HG03066 (cell line): ENCODE data around the gene LRRC27.
"Not testable (repeated sequence)": the region's sequence is repeated elsewhere in the genome, so short reads cannot be mapped to it uniquely, and the experiment has no call there.

Experiments used
- ATAC-seq: cut with Tn5 transposase; IDR thresholded peaks from one replicate; pipeline ENCODE4 v1.9.1; 2021; ENCODE audit warnings: low read depth; ENCODE audit not compliant: unreplicated experiment

LRRC27 gene

DNA sequence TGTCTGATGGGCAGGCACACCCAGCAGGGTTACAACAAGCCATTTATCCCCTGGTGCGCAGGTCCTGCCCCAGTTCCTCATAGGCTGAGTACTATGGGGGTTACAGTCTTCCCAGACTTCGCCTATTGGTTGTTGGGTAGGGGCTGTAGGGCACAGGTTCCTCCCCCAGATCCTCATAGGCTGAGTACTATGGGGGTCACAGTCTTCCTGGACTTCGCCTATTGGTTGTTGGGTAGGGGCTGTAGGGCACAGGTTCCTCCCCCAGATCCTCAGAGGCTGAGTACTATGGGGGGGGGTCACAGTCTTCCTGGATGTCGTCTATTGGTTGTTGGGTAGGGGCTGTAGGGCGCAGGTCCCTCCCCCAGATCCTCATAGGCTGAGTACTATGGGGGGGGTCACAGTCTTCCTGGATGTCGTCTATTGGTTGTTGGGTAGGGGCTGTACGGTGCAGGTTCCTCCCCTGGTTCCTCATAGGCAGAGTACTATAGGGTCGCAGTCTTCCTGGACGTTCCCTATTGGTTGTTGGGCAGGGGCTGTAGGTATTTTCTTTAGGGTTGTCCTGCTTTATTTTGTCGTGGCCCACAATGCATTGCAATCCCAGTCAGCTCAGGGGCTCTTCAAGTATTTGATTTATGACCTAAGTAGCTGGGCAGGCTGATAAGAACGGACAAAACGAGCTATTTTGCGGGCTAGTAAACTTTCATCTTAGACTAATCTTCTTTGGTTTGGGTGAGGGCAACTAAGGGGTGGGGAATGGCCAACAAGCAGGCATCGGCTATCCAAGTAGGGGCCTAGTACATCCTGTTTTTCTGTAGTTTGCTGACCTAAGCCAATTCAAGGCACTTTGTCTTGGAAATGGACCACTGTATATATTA is 3.4 kb downstream of the LRRC27 start:
- peak; percentile 49 for ATAC-seq

DNA sequence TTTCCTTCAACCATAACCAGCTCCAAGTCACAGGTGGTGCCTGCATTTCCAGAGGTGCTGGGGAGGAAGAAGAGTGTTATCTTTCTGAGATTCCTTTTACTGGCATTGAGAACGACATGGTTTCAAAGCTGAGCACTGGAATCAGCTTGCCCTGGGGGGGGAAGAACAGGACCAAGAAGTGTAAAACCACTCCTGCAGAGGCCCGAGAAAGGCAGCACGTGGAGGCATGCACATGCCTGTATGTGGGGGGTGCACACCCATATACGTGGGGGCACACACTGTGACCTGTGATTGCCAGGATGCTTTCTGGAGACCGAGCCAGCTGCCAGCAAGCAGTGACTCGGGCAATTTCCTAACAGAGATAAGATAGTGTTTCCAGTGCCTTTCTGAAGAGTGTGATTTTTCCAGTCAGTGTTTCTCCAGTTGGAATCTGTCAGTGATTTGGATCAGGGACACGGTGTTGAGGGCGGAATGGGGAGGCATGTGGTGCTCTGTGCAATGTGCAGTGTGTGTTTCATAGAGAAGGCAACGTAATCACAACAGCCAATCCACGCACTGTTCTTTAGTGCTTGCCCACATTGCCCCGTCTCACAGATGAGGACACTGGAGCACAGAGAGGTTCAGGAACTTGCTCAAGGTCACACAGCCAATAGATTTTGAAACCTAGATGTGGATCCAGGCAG is 4.2 kb downstream of the LRRC27 start:
- no peak for ATAC-seq

GRCh38 chr10:132336919-132337407 is 5.0 kb downstream of the LRRC27 start:
- no peak for ATAC-seq

GRCh38 chr10:132337854-132338253 is 5.9 kb downstream of the LRRC27 start:
- not testable (repeated sequence) for ATAC-seq

DNA sequence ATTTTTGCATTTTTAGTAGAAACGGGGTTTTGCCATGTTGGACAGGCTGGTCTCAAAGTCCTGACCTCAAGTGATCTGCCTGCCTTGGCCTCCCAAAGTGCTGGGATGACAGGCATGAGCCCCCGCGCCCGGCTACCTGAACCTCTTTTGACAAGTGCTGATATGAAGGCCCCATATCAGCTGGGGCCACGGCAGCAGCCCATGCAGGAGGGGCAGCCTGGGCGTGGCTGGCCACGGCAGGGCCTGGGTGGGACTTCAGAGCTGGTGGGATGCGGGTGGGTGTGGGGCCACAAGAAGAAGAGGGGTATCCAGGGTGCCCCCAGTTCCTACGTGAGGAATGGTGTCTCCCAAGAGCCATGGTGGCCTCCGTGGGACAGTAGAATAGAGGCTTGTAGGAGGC is 6.9 kb downstream of the LRRC27 start:
- no peak for ATAC-seq

GRCh38 chr10:132339276-132339675 is 7.3 kb downstream of the LRRC27 start:
- no peak for ATAC-seq

GRCh38 chr10:132341017-132341416 is 9.0 kb downstream of the LRRC27 start:
- ATAC-seq = no peak

DNA sequence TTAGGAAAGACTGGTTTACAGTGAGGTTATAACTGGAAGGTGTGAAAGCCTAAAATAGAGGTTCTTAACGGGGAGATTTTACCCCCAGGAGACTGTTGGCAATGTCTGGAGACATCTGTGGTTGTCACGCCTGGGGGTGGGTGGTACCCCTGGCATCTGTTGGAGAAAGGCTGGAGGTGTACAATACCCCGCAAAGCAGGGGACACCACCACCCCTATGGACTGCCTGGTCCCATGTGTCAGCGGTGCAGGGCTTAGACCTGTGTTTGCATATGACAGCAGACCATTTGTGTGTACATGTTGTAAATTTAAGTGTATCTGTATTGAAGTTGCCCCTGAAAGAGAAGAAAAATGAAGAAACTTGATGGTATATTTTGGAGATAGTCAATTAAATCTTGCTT is 9.8 kb downstream of the LRRC27 start:
- no peak for ATAC-seq

DNA sequence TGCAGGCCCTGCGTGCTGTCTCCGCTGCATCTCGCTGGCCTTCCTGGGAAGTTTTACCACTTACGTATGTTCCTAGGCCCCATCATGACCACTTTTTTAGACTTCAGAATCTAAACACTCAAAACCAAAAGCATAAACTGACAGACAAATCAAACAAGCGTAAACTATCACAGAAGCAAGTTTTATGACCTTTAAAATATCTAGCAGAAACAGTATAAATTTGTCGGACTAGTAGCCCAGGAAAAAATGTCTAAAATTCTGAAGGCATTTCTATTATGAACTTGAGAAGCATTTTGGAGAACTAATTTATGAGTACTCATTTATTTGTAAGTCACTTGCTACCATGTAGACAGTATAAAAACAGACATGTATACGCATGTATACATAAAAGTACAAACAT is 10.6 kb downstream of the LRRC27 start:
- no peak for ATAC-seq

DNA sequence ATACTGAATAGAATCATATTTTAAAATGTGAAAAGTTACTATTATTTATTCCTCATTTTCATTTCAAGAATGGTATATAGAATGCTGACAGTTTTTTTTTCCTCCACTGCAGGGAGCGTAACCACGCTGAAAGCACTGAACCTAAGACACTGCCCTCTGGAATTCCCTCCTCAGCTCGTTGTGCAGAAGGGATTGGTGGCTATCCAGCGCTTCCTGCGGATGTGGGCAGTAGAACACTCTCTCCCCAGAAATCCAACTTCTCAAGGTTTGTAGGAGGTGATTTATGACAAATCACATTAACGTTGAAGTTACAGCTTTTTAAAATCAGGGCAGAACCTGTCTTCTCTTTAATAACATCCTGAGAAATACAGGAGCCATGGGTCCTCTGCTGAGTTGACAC is 12.4 kb downstream of the LRRC27 start:
- ATAC-seq = no peak

- no peak for ATAC-seq
These were observed 13.4 kb downstream of the LRRC27 start for GRCh38 chr10:132345345-132345744.

GRCh38 chr10:132346806-132347205 is 14.8 kb downstream of the LRRC27 start:
- ATAC-seq = no peak

DNA sequence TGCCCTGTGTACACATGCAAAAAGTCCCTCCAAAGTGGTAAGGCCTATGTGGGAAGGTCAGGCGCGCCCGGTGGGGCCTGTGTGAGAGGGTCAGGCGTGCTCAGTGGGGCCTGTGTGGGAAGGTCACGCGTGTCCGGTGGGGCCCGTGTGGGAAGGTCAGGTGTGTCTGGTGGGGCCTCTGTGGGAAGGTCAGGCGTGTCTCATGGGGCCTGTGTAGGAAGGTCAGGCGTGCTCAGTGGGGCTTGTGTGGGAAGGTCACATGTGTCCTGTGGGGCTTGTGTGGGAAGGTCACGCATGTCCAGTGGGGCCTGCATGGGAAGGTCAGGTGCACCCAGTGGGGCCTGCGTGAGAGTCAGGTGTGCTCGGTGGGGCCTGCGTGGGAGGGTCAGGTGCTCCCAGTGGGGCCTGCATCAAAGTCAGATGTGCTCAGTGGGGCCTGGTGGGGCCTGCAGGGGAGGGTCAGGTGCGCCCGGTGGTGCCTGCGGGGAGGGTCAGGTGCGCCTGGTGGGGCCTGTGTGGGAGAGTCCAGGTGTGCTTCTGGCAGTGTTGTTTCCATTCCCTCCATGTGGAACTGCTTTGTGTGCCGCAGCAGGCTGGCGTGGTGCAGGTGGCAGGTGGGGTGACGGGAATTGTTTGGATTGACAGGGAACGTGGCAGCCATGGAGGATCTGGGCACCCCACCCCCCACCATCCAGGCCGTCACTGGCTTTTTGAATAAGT is 15.4 kb downstream of the LRRC27 start:
- ATAC-seq = no peak

- no peak for ATAC-seq
These were observed 15.9 kb downstream of the LRRC27 start for GRCh38 chr10:132347931-132348267.

GRCh38 chr10:132349766-132350165 is 17.8 kb downstream of the LRRC27 start:
- no peak for ATAC-seq

DNA sequence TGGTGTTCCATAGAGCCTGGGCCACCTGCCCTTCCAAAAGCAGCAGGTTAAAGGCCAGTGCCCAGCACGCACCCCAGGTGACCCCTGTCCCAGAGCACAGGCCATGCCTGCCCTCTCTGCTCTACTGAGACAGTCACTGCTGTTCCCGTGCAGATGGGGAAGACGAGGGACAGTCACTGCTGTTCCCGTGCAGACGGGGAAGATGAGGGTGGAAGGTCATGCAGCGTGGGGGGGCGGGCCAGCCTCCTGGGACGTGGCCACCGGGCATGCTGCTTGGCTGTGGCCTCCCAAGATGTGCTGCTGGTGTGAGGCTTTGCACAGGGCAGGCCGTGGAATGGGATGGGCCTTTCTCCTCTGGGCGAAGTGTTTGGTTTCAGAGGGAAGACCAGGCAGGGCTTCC is 18.4 kb downstream of the LRRC27 start:
- no peak for ATAC-seq

DNA sequence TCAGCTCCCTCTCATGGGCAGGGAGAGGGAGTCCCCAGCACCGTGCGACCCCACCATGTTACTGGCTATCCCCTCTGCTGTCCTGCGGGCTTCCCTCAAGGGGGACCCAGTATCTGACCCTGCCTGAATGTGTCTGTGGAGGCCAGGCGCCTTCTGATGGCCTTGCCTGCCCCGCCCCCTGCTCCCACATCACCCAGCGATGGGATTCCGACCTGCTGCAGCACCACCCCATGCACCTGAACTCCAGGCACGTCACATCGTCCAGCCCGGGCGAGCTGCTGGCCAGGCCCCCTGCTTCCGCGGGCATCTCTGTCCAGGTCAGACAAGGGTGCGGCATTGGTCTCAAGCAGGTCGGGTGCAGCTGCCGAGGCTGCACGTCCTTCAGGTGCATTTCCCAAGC is 19.0 kb downstream of the LRRC27 start:
- ATAC-seq = no peak

DNA sequence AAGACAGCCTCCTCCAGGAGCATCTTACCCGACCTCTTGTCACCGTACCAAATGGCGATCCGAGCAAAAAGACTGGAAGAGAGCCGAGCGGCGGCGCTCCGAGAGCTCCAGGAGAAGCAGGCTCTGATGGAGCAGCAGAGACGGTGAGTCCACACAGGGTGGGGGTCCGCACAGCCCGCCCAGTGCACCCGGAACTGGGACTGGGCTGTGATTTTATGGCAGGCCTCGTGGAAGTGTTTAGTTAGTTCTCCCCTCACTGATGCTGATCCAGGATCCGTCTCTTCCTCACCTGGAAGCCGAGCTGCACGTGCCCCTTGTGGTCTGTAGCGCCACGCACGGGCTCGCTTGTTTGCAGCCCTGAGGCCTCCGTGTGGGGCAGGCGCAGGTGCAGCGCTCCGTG is 19.6 kb downstream of the LRRC27 start:
- ATAC-seq = no peak

DNA sequence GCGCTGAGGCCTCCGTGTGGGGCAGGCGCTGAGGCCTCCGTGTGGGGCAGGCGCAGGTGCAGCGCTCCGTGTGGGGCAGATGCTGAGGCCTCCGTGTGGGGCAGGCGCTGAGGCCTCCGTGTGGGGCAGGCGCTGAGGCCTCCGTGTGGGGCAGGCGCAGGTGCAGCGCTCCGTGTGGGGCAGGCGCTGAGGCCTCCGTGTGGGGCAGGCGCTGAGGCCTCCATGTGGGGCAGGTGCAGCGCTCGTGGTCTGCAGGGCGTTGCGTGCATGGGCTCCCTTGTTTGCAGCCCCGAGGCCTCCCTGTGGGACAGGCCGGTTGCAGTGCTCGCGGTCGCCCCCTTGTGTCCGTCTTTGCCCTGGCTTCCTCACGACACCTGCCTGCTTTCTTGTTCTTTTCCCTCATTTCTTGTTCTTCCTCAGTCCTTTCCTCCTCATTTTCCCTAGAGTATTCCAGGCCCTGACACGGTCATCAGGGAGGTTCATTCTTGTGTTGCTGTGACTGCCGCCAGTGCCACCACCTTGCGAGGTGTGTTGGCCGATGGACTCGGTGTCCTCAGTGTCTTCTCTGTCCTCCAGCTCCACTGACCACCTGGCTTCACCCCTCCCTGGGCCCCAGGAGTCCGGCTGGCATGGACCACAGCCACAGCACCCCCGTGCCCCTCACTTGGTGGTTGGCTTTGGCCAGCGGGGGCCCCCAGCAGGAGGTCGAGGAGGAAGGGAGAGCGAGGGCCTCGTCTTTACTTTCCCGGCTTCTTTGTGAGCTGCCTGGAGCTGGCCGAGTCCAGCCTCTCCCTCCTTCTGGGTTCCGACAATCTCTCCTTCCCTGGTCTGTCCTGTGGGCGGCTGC is 20.7 kb downstream of the LRRC27 start:
- ATAC-seq = not testable (repeated sequence)
